Fibroblast of upper back skin (primary cell): ENCODE measurements around the gene SLC25A28.

Source experiments
- DNase-seq: peaks from one replicate; pipeline ENCODE4 v3.0.0-alpha.2; 2013

SLC25A28 gene, protein sequence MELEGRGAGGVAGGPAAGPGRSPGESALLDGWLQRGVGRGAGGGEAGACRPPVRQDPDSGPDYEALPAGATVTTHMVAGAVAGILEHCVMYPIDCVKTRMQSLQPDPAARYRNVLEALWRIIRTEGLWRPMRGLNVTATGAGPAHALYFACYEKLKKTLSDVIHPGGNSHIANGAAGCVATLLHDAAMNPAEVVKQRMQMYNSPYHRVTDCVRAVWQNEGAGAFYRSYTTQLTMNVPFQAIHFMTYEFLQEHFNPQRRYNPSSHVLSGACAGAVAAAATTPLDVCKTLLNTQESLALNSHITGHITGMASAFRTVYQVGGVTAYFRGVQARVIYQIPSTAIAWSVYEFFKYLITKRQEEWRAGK

DNA sequence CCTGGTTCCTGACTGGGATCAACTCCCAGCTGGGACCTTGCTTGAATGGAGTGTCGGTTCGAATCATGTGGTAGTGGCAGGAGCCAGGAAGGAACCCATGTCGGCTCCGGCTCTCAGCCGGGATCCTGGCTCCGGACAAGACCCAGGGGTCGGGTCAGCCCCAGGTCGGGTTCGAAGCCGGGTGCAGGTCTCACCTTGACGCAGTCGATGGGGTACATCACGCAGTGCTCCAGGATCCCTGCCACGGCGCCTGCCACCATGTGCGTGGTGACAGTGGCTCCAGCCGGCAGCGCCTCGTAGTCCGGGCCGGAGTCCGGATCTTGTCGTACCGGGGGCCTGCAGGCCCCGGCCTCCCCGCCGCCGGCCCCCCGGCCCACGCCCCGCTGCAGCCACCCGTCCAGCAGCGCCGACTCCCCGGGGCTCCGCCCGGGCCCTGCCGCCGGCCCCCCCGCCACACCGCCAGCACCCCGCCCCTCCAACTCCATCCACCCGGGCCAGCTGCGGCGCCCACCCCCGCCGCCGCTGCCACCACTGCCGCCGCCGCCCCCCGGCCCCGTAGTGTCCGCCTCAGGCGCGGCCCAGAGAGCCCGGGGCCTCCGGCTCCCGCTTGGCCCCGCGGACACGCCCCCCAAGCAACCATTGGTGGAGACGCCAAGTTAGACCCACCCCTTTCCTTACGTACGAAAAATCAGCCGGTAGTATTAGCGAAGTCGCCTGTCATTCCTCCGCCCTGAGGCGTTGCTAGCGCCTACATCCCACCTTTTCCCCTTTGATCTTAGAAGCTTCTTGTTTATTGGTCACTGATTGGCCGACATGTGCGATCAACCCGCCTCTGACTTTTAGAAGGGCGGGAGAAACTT, at the start of gene SLC25A28:
TSS of gene SLC25A28 (minus strand) at position 589 of the 860 bp plus-strand sequence. CDS start at position 485, 104 bp downstream.
- DNase-seq: peak; percentile 100

DNA sequence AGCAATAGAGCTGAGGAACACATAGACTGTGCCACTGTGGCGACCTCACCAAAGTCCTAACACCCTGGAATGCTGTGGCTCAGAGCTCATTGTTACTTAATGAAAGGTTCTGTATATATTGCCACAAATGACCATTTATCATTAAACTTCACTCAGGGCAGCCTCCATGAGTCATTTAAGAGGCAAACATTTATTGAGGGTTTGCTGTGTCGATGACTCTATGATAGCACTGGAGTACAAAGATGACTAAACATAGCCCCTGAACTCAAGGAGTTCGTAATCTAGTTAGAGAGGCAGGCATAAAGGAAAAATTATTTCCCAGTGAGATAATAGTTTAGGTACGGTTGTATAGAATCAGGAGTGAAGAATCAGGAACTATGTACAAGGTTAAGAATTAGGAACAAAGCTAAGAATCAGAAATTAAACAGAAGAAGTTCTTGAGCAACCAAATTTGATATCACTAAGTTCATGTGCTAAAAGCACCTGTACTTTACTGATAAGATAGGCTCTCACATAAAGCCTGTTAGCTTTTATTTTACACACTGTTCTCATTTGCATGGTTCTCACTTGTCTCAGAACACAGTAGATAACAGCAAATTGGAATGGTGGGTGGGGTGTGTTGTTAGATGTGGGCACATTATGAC, 47.0 kb upstream of the SLC25A28 start:
- DNase-seq: peak; percentile 93

DNA sequence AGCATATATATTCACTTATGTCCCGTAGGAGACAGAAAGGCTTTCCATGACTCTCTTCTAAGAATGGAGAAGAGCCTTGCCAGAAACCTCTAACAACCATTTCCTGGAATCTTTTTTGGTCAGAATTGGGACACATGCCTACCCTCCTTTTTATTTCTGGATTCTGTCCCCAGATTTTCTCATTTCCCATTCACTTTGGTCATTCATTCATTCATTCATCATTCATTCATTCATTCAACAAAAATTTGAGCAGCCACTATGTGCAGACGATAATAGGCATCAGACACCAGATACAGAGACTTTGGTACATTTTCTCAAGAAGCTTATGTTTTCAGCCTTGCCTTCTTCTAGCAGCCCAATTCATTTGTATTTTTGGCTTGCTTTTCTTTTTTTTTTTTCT, 45.1 kb upstream of the SLC25A28 start:
- DNase-seq: no peak

DNA sequence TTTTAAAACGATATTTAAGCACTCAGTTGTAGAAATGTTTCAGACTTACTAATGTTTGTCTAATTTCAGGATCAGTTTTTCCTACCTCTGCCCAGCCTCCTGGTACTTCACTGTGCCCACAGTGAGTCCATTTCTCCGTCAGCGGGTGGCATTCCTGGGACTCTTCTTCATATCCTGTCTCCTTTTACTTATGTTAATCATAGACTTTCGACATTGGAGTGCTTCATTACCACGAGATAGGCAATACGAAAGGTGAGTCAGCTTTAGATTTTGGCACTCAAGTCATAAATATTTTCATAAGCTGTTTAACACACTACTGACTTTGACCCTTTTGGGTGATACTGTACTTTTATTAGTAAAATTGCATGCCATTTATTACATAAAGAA, 41.1 kb upstream of the SLC25A28 start:
- peak; percentile 68 for DNase-seq

DNA sequence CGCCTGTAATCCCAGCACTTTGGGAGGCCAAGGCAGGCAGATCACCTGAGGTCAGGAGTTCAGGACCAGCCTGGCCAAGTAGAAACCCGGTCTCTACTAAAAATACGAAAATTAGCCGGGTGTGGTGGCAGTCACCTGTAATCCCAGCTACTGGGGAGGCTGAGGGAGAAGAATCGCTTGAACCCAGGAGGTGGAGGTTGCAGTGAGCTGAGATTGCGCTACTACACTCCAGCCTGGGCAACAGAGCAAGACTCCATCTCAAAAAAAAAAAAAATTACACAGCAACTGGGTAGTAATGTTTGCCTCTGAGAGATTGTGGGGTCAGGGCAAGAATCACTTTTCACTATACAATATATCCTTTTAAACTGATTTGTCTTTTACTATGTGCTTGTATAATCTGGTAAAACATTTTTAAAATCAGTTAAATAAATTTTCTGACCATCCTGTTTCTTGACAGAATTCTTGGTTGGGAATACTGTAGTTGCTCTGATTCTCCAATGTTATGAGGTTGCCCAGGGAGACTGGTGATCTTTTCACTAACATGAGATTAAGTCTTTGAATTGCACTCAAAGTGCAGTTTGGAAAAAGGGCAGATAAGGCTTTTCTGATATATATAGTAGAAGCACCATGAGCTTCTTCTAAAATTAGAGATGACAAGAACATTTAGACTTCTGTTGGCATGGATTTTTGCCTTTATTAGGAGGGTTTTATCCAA, 40.6 kb upstream of the SLC25A28 start:
- no peak for DNase-seq

DNA sequence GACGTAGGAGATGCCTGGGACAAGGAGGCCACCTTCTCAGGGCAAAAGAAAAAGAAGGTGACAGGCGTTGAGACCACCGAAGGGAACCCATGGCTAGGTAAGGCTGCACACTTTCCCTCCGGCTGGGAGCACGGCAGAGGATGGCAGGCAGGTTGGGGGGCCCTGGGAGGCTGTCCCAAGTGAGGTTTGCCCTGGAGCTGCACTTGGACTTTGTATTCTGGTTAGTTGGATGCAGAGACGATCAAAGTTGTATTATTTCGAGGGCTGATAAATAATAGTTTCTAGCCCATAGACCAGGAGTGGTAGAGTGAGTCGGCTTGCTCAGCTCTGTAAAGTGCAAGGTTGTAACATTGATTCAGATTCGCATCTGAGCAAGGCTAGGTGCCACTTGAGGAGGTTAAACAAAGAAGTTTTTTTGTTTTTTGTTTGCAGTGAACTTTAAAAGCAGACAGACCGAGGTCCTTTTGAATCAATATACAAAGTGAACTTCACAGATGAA, 39.7 kb upstream of the SLC25A28 start:
- DNase-seq: no peak

DNA sequence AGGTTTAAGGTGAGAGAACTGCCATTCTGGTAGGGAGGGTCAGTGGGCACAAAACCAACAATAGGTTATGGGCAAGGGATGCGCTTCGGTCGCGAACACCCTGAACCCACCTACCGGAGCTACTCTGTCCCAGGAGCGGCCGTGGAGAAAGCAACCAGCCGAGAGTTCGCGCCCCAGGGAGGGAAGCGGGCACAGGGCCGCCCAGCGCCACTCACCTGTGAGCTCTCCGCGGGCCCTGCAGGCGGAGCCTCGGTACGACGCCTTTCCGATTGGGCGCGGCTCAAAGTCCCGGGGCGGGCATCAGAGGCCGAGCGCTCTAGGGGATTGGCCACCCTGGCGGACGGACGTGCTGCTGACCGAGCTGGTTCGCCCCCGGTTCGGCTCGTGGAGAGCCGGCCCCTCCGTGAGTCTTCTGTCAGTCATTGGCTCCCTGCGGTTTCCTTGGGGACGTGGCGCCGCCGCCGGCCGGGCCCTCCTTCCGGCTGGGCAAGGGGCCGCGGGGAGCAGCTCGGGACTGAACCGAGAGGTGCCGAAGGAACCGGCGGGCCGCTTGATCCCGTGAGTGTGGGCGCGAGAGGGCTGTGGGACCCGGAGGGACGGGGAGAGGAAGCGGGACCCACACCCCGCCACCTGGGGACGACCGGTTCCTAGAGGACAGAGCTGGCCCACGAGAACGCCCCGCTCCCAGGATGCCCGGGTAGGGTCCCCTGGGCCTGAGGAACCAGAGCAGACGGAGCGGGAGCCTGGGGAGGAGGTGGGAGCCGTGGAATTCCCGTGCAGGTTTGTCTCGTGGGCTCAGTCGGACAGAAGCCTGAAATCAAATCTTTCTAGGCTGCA, 39.0 kb upstream of the SLC25A28 start, which contains the start of gene ENTPD7:
TSS of gene ENTPD7 (plus strand) at position 479 of the 837 bp plus-strand sequence. CDS start 448 bp downstream, outside the sequence.
- peak; percentile 95 for DNase-seq

DNA sequence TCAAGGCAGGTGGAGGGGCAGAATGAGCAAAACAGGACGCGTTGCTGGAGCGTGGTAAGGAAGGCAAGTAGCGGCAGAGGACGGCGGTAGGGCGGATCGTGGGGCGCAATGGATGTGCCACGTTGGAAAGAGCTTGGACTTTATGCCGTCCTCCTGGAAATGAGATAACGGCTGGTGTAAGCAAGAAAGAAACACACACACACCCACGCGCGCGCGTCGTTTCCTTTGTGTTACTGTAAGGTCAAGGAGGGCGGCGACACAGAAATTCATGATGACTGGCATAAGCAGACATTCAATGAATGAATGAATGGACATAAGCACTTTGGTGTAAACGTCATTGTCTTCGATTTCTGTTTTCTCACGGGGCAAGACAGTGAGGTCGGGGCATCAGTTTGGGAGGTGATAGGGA, 38.4 kb upstream of the SLC25A28 start:
- DNase-seq: peak; percentile 8

DNA sequence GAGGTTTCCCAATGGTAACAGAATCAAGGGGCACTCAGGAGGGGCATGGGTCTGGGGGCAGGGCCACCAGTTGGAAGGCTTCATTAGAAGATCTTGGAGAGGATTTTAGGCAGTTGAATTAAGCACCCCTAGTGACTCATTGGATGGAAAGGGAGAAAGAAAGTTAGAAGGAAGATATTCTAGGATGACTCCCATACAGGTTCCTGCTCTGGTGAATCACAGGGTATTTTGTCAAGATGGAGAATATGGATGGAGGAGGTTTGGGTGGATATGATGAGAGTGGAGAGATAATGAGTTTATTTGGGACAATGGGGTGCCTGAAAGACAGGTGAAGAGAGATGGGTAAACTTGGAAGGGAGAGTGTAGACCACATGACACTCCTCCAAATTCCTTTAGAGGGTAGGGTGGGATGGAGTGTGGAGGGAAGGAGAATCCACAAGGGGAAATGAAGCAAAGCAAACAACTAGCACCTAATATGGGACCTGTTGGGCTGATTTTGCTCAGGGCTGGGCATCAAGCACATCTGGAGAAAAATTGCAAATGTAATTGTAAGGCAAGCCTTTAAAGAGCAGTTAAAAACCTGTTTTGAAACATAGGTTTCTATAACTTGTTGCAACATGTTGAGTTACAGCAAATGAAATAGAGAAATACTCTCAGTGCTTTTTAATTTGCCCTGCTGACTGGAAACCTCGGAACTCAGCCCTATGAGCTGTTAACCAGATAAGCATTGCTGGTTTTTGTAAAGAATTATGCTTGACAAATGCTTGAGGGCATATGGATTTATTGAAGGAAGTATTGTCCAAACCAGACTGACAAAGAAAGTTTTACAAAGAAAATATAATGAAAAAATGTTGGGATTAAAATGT, 36.2 kb upstream of the SLC25A28 start:
- DNase-seq: no peak

DNA sequence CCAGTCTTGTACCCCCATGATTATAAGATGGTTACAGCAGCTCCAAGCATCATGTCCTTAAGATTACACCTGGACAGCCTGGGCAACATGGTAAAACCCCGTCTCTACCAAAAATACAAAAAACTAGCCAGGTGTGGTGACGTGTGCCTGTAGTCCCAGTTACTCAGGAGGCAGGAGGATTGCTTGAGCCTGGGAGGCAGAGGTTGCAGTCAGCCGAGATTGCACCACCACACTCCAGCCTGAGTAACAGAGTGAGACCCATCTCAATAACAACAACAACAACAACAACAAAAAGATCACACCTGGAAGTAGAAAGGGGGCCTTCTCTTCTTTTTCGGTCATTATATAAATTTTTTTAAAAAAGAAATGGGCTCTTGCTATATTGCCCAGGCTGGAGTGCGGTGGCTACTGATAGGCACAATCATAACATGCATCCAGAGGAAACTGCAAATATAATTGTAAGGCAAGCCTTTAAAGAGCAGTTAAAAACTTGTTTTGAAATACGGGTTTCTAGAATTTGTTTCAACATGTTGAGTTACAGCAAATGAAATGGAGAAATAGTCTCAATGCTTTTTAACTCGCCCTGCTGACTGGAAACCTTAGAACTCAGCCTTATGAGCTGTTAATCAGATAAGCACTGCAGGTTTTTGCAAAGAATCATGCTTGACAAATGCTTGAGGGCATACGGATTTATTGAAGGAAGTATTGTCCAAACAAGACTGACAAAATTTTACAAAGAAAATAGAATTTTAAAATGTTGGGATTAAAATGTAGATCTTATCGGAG, 34.3 kb upstream of the SLC25A28 start:
- no peak for DNase-seq

DNA sequence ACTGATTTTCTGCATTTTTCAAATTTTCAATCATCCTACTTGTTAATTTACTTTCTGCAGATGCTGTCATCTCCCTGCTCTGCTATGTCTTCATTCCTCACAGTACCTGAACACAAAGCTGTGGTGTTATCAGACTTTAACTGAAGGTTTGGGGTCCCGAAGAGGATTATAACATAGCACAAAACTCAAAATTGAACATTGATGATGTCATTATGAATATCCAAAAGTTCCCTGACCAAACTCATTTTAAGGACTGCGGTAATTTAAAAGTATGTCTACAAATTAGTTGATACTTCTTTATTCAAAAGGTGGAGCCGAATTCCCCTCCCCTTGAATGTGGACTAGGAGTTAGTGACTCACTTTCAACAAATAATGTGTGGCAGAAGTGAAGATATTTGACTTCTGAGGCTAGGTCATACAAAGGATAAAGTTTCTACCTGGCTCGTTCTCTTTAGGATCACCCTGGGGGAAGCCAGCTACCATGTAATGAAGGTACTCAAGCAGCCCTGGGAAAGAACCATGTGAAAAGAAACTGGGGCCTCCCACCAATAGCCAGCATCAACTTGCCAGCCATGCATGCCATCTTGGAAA, 32.7 kb upstream of the SLC25A28 start:
- DNase-seq: no peak

DNA sequence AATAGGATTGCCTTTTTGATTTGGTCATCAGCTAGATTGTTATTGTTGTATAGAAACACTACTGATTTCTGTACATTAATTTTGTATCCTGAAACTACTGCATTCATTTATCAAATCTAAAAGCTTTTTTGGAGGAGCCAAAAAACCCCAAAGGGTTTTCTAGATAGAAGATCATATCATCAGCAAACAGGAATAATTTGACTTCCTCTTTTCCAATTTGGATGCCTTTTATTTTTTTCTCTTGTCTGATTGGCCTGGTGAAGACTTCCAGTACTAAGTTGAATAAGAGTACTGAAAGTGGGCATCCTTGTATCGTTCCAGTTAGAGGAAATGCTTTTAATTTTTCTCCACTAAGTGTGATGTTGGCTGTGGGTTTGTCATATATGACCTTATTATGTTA, 28.5 kb upstream of the SLC25A28 start:
- DNase-seq: no peak

DNA sequence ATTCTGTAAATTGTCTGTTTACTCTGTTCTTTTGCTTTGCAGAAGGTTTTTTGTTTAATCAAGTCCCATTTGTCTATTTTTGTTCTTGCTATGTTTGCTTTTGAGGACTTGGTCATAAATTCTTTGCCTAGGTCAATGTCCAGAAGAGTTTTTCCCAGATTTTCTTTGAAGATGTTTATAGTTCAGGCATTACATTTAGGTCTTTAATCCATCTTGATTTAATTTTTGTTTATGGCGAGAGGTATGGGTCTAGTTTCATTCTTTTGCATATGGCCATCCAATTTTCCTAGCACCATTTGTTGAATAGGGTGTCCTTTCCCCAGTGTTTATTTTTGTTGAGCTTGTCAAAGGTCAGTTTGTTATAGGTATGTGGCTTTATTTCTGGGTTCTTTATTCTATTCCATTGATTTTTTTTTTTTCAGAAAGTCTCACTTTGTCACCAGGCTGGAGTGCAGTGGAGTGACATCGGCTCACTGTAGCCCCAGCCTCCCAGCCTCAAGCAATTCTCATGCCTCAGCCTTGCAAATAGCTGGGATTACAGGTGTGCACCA, 27.4 kb upstream of the SLC25A28 start:
- DNase-seq: no peak

DNA sequence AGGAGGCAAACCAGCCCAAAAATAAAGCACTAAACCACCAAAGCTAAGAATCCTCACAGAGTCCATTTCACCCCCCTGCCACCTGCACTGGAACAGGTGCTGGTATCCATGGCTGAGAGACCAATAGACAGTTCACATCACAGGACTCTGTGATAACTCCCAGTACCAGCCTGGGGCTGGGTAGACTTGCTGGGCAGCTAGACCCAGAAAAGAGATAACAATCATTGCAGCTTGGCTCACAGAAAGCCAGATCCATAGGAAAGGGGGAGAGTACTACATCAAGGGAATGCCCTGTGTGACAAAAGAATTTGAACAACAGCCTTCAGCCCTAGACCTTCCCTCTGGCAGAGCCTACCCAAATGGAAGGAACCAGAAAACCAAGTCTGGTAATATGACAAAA, 13.6 kb upstream of the SLC25A28 start:
- DNase-seq: no peak

DNA sequence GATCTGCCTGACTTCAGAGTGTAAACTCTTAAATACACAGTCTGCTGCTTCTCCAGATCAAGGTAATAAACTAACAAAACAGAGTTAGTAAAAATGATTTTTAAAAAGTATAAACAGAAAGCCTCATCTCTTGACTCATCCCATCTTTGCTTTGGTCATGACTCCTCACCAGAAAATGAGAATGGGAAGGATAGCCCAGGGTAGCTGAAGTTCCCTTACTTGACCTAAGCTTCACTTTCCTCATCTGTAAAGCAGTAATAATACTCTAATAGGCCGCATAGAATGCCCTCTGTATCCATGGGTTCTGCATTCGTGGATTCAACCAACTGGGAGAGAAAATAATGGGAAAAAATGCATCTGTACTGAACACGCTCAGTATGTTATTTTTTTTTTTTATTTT, 11.3 kb upstream of the SLC25A28 start:
- peak; percentile 18 for DNase-seq

DNA sequence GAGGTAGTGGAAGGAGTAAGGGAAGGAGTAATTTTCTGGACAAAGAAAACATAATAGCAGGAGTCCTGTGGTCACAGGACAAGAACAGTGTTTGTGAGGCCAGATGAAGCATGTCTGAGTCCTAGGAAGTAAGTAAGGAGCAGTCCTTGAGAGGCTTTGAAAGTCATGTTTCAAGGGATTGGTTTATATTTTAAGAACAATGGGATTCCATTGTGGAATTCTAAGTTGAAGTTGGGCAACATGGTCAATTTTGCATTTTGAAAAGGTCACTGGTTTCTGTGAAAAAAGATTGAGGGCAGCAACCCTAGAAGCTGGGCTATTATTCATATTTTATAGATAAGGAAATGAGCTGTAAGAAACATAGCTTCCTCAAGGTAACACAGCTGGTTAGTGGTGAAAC, 10.8 kb upstream of the SLC25A28 start:
- DNase-seq: no peak

DNA sequence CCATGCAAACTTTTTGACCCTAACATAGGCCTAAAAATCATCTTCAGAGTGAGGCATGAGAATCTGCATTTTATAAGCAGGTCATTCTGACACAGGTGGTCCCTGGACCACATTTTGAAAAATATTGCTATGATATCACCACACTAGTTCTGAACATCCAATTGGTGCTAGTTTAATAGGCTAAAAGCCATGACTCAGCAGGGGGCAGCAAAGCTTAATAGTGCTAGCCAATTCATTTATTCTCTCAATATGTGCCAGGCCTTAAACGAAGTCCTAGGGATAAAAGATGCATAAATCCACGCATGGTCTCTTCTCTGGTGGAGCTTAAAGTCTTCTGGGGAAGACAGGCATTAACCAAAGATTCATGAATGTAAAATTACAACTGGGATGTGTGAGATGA, 10.2 kb upstream of the SLC25A28 start:
- peak; percentile 64 for DNase-seq

DNA sequence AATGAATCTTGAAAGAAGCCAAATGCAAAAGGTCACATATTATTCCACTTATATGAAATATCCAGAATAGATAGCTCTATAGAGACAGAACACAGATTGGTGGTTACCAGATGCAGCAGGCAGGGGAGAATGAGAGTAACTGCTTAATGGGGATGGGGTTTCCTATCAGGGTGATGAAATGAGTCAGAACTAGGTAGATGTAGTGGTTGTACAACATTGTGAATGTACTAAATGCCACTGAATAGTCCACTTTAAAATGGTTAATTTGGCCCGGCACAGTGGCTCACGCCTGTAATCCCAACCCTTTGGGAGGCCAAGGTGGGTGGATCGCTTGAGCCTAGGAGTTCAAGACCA, 9.4 kb upstream of the SLC25A28 start:
- no peak for DNase-seq
